NCI-H524 treated with DMSO at 0.1 percent for 48 hours (cell line): ENCODE measurements around the gene ASTL.

Source experiments
- DNase-seq: peaks from one replicate; lab custom pipeline; 2025; lab: John Stamatoyannopoulos, UW

Gene ASTL

DNA sequence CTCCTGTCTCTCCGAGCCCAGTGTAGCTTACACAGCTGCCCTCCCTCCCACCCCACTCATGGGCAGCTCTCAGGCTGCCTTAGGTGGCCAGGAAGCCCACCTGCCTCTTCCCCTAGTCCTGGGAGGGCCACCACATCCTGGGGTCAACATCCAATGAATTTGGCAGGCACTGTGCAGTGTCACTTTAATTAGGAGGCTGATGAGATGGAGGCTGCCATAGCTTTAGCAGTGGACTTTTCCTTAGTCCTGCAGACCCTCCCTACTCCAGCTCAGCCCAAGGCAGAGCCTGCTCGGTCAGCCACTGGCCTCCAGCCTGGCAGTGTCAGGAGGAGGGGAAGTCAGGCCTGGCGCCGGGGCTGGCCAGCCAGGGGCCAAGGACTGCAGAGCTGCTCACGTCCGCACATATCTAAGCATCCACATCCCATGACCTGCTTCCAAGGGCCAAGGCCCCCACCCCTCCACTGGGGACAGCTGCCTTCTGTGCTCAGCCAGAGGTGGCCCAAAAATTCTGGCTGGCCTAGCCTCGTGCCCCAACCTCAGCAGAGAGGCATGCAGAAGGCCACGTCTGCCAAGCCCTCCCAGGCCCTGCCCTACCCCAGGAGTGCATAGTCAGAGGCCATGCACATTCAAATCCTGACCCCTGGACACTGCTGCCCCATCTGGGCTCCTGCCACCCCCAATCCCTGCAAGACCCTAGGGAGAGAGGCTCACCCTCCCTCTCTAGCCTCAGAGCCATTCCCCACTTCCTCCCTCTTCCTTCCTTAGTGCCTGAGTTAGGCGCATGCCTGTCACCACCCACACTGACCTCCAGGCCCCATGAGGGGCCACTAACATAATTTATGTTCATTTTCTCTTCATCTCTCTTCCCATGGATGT is 55.0 kb downstream of the ASTL start:
- DNase-seq, result no peak

DNA sequence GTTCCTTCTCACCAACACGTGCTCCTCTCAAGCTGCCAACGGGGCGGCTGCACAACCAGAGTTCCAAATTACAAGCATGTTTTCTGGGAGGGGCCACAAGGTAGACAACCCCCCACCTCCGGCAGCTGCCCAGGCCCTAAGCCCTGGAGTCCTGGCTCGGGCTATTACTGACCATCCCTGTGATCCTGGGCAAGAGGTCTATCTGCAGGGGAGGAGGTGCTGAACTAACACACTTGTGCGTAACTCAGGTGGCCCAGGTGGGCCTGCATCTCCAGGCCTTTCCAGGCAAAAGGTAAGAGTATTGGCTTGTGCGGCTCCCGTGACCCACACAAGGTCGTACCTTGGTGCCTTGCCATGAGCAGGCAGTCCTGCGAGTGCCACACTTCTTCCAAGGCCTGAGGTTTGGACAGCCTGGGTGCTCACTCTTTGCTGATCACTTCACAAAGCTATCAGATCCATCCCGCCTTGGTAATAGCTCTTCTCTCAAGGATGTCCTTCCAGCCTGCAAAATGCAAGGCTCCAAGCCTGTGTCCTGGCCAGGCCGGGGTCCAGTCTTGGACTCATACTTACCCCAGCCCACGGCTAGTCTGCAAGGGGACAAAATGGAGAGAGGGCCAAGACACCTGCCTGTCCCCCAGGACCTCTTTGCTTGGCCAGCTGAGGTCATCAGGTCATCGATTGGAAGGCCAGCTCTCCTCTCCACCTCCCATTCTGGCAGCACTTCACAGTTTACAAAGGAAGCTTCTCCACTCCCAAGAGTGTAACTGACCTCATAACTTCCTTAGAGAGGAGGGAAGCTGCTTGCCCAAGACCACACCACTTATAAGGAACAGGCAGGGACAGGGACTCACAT is 55.9 kb downstream of the ASTL start:
- no peak for DNase-seq

DNA sequence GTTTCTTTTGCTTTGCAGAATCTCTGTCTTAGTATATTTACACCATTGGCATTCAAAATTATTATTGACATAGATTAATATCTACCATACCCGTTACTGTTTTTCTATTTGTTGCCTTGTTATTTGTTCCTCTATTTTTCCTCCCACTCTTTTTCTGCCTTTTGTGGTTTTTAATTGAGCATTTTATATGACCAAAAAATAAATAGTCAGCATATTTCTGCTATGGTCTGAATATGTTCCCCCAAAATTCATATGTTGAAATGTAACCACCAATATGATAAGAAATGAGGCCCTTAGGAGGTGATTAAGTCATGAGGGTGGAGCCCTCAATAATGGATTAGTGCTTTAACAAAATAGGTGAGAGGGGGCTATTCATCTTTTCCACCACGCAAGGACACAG is 57.3 kb downstream of the ASTL start:
- no peak for DNase-seq

DNA sequence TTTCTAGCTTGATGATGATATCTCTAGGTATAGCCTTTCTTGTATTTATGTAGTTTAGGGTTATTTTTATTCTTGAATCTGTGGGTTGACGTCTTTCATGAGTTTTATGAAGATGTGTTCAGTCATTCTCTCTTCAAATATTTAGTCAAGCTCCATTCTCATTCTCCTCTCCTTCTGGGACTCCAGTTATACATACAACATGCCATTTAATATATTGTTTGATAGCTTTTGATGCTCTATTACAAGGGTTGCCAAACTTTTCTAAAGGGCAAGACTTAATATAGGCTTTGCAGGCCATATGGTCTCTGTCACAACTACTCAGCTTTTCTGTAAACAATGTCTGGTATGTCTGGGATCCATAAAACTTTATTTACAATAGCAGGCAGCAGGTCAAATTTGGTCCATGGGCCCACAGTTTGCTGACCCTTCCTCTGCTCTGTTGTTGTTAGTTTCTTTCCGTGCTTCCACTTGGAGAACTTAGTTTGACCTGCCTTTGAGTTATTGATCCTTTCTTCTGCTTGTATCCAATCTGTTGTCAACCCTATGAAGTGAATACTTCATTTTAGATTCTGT is 63.0 kb downstream of the ASTL start:
- no peak for DNase-seq

DNA sequence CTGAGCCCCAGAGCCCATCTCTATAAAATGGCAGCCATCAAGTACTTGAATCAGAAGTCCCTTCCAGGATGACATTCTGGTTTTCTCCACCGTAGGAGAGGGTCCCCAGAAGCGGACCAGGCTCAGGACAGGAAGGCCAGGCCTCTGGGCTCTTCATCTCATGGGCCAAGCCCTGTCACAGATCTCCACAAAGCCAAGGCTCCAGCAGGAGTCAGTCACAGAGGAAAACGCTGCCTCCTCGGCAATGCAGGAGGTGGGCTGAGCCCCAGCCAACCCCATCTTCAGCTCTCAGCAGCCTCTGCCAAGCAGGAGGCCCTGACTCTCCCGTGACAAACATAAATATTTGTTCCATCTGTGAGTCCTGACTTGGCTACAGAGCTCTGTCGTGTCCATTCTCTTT is 64.1 kb downstream of the ASTL start:
- no peak for DNase-seq

DNA sequence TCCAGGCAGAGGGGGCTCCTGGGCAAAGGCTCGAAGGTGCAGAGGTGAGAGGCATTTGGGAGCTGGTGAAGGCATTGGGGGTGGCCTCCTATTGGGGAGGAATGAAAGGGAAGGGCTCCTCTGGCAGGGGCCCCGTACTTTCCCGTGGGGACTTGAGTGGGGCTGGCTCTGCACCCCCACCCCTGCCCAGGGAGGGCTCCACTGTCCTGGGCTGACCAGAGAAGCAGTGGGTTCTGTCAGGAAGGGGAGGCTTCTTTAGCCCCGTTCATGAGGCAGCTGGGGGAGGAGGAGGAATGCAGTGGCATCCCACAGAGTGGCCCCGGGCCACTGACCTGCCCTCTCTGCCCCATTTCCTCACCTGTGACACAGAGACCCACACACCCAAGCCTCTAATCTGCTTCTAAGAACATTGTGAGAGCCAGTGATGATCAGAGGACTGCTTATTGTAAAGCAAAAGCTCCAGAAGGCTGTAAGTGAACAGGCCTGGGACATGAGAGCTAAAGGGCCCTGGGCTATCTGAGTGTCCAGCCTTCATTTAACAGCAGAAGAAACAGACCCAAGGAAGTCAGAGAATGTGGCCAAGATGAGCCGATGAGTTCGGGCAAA is 65.0 kb downstream of the ASTL start:
- DNase-seq, result no peak
